Measurements from ENCODE around the gene TTI1.
"Not testable (repeated sequence)": the region's sequence is repeated elsewhere in the genome, so short reads cannot be mapped to it uniquely, and the experiment has no call there.

GRCh38 chr20:37963483-37963882 lies 69.8 kb downstream of the TTI1 start:
- not testable (repeated sequence) for TF ChIP-seq EZH2 (IDR thresholded peaks at IDR 0.05; ENCODE audit: borderline replicate concordance)
- TF ChIP-seq, protein P1, sequence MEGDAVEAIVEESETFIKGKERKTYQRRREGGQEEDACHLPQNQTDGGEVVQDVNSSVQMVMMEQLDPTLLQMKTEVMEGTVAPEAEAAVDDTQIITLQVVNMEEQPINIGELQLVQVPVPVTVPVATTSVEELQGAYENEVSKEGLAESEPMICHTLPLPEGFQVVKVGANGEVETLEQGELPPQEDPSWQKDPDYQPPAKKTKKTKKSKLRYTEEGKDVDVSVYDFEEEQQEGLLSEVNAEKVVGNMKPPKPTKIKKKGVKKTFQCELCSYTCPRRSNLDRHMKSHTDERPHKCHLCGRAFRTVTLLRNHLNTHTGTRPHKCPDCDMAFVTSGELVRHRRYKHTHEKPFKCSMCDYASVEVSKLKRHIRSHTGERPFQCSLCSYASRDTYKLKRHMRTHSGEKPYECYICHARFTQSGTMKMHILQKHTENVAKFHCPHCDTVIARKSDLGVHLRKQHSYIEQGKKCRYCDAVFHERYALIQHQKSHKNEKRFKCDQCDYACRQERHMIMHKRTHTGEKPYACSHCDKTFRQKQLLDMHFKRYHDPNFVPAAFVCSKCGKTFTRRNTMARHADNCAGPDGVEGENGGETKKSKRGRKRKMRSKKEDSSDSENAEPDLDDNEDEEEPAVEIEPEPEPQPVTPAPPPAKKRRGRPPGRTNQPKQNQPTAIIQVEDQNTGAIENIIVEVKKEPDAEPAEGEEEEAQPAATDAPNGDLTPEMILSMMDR (IDR thresholded peaks at IDR 0.05; ENCODE audit: poor library complexity), result not testable (repeated sequence)

Measured in hepatocyte (in vitro differentiated cells).